HepG2 (cell line): ENCODE results near the gene GPATCH8. TPM values are rescaled to one million over a fixed set of nuclear protein-coding genes. Genes with fewer than 3 reads are reported as not detected.

ENCODE experiments used
- CAMTA2 ChIP-seq: sonication (generic); formaldehyde crosslinking; IDR thresholded peaks from 2 replicates; pipeline ENCODE4 v1.4.0; 2020; ENCODE audit warnings: mild to moderate bottlenecking, missing genetic modification reagents, borderline replicate concordance
- CC2D1A ChIP-seq: sonication (generic); formaldehyde crosslinking; IDR thresholded peaks from 2 replicates; pipeline ENCODE4 v1.8.1; 2023; ENCODE audit warnings: mild to moderate bottlenecking, missing genetic modification reagents
- CENPT ChIP-seq: sonication (generic); formaldehyde crosslinking; IDR thresholded peaks from 2 replicates; pipeline ENCODE4 v1.8.0; 2022; ENCODE audit warnings: low read depth, mild to moderate bottlenecking, moderate library complexity, missing genetic modification reagents
- CTCF ChIP-seq: sonication (generic); formaldehyde crosslinking; IDR thresholded peaks from 2 replicates; pipeline ENCODE4 v1.5.0; 2020; ENCODE audit warnings: mild to moderate bottlenecking, missing genetic modification reagents, moderate library complexity
- ESRRA ChIP-seq: sonication (generic); formaldehyde crosslinking; IDR thresholded peaks from 2 replicates; pipeline ENCODE4 v1.5.1; 2020; ENCODE audit warnings: mild to moderate bottlenecking, low read depth, missing genetic modification reagents
- HNRNPUL1 ChIP-seq: fragments of 200-400 bp; formaldehyde crosslinking; IDR thresholded peaks from 2 replicates; pipeline ENCODE4 v1.6.1; 2017; ENCODE audit warnings: low read depth, mild to moderate bottlenecking, low read length, moderate library complexity
- PATZ1 ChIP-seq: sonication (generic); formaldehyde crosslinking; IDR thresholded peaks from 2 replicates; pipeline ENCODE4 v1.4.0; 2020; ENCODE audit warnings: missing genetic modification reagents
- RCOR2 ChIP-seq: IDR thresholded peaks from 2 replicates; pipeline ENCODE4 v1.6.1; 2016; ENCODE audit warnings: missing biosample characterization, missing genetic modification reagents
- RFXAP ChIP-seq: sonication (generic); formaldehyde crosslinking; IDR thresholded peaks from 2 replicates; pipeline ENCODE4 v1.4.0; 2020; ENCODE audit warnings: missing genetic modification reagents, borderline replicate concordance
- RNF2 ChIP-seq: fragments of 450-650 bp; conservative IDR thresholded peaks from 2 replicates; pipeline ENCODE4 v1.6.1; 2016; ENCODE audit warnings: low read depth
- SALL2 ChIP-seq: sonication (generic); formaldehyde crosslinking; IDR thresholded peaks from 2 replicates; pipeline ENCODE4 v1.8.1; 2023; ENCODE audit warnings: mild to moderate bottlenecking, missing genetic modification reagents, inconsistent platforms
- SIN3A ChIP-seq: IDR thresholded peaks from 2 replicates; pipeline ENCODE4 v1.6.1; 2011; ENCODE audit warnings: low read depth, mild to moderate bottlenecking, control low read depth, low read length, borderline replicate concordance
- SKI ChIP-seq: fragments of 450-650 bp; IDR thresholded peaks from one replicate; pipeline ENCODE4 v1.6.1; 2018; ENCODE audit warnings: mild to moderate bottlenecking; ENCODE audit not compliant: partially characterized antibody
- SP1 ChIP-seq, 2 experiments: fragments of 450-650 bp in 1 of 2; sonication (generic) in 1 of 2; formaldehyde crosslinking in 1 of 2; IDR thresholded peaks; 2 replicates each; pipeline versions ENCODE4 v1.4.0 to v1.6.1; 2016 to 2020; ENCODE audit warnings: missing genetic modification reagents in 1 of 2
- TAF15 ChIP-seq: fragments of 200-400 bp; formaldehyde crosslinking; IDR thresholded peaks from one replicate; pipeline ENCODE4 v1.6.1; 2018; ENCODE audit warnings: mild to moderate bottlenecking, low read depth, low read length; ENCODE audit not compliant: poor library complexity, severe bottlenecking
- XRCC5 ChIP-seq: fragments of 200-400 bp; formaldehyde crosslinking; optimal IDR thresholded peaks from 2 replicates; pipeline ENCODE3; 2017; ENCODE audit warnings: mild to moderate bottlenecking, low read length
- YY1 ChIP-seq: IDR thresholded peaks from 2 replicates; pipeline ENCODE4 v1.6.1; 2011; ENCODE audit warnings: low read length, low read depth, moderate library complexity, mild to moderate bottlenecking; ENCODE audit not compliant: insufficient read depth, insufficient replicate concordance
- ZFAT ChIP-seq: sonication (generic); formaldehyde crosslinking; conservative IDR thresholded peaks from 2 replicates; pipeline ENCODE4 v1.8.1; 2023; ENCODE audit warnings: missing genetic modification reagents, inconsistent platforms
- ZNF547 ChIP-seq: sonication (generic); formaldehyde crosslinking; IDR thresholded peaks from 2 replicates; pipeline ENCODE4 v1.5.1; 2020; ENCODE audit warnings: mild to moderate bottlenecking, missing genetic modification reagents
- ZNF574 ChIP-seq: sonication (generic); formaldehyde crosslinking; IDR thresholded peaks from 2 replicates; pipeline ENCODE4 v1.4.0; 2020; ENCODE audit warnings: missing genetic modification reagents
- ZNF709 ChIP-seq: sonication (generic); formaldehyde crosslinking; IDR thresholded peaks from 2 replicates; pipeline ENCODE4 v1.5.0; 2020; ENCODE audit warnings: mild to moderate bottlenecking, missing genetic modification reagents
- ZNF776 ChIP-seq: sonication (generic); formaldehyde crosslinking; IDR thresholded peaks from 2 replicates; pipeline ENCODE4 v1.4.0; 2020; ENCODE audit warnings: mild to moderate bottlenecking, missing genetic modification reagents
- ZNF788 ChIP-seq: sonication (generic); formaldehyde crosslinking; IDR thresholded peaks from 2 replicates; pipeline ENCODE4 v1.5.0; 2020; ENCODE audit warnings: mild to moderate bottlenecking, missing genetic modification reagents, borderline replicate concordance
- ZNF891 ChIP-seq: sonication (generic); formaldehyde crosslinking; IDR thresholded peaks from 2 replicates; pipeline ENCODE4 v1.5.0; 2020; ENCODE audit warnings: mild to moderate bottlenecking, missing genetic modification reagents
- polyA plus RNA-seq, 8 experiments: library from polyadenylated mRNA; depleted of rRNA in 3 of 8; stranded (reverse) in 7 of 8; unstranded in 1 of 8; fragments of >200 nt; fragmentation: Illumina TruSeq in 4 of 8; extraction: Trizol in 4 of 8; gene quantifications; 2 replicates each; pipeline versions ENCODE4 v1.2.1 to v1.2.3, GENCODE V29; 2011 to 2016; ENCODE audit warnings: low read depth in 4 of 8, missing spikeins in 1 of 8, mixed read lengths in 1 of 8; ENCODE audit not compliant: insufficient read depth in 1 of 8
- total RNA-seq, 5 experiments: library from RNA; depleted of rRNA; stranded (reverse); fragments of >200 nt; fragmentation: Illumina TruSeq; extraction: Trizol; gene quantifications; 2 replicates each; pipeline ENCODE4 v1.2.3, GENCODE V29; 2016; ENCODE audit warnings: low read depth in 1 of 5

The GPATCH8 gene
- total and polyA plus RNA-seq, 2 of the 13 experiments (the other 11 are each of a cell fraction or from before 2014, with no cell fraction given) = 20.7 to 21.5 TPM

DNA sequence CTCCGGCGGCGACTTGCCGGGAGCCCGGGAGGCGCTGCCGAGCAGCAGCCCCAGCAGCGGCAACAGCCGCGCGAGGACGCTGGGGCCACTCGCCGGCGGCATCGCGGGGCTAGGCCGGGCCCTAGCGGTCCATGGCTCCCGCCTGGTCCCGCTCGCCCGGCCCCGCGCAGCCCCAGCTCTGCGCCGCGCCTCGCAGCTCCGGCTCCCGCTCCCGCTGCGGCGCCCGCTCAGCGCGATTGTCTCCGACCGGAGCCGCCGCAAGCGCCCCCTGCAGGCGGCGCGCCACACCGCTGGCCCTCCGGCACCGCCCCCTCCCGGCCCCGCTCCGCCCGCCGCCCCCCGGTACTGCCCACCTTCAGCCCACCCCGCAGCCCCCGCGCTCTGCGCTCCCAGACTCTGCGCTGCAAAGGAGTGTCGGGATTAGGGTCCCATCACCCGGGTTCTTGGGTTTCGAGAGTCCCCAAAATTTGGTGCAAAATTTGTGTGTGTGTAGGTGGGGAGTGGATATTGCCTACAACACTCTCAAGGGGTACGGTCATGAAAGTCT lies 139.5 kb downstream of the GPATCH8 start, which contains the start of gene FAM171A2 (continued):
- TF ChIP-seq CTCF (CRISPR knock-in tag) = peak; percentile 68
- peak; percentile 34 for TF ChIP-seq XRCC5
- TF ChIP-seq CENPT (CRISPR knock-in tag) = 0 out of 2 replicates have a peak, but pooled peaks have one; percentile 46
- no peak for TF ChIP-seq ZNF788
- TF ChIP-seq RCOR2 (CRISPR knock-in tag) = no peak
- no peak for TF ChIP-seq ZFAT (CRISPR knock-in tag)
- TF ChIP-seq SIN3A = 0 out of 2 replicates have a peak, but pooled peaks have one; percentile 51
- TF ChIP-seq PATZ1 (CRISPR knock-in tag) = 0 out of 2 replicates have a peak, but pooled peaks have one; percentile 55
- TF ChIP-seq RFXAP (CRISPR knock-in tag) = peak; percentile 55; the same call in 1 of the 2 replicates
- peak; percentile 77 for TF ChIP-seq YY1
- TF ChIP-seq SKI = peak; percentile 46
- TF ChIP-seq CC2D1A (CRISPR knock-in tag) = no peak
- 0 out of 2 replicates have a peak, but pooled peaks have one; percentile 54 for TF ChIP-seq RNF2
- no peak for TF ChIP-seq ESRRA (CRISPR knock-in tag)
- TF ChIP-seq TAF15 = no peak
- TF ChIP-seq ZNF547 (CRISPR knock-in tag) = 0 out of 2 replicates have a peak, but pooled peaks have one; percentile 68
- peak; percentile 54; the same call in 1 of the 2 replicates for TF ChIP-seq ZNF574 (CRISPR knock-in tag)
- 0 out of 2 replicates have a peak, but pooled peaks have one; percentile 24 for TF ChIP-seq ZNF891 (CRISPR knock-in tag)
- TF ChIP-seq ZNF776 (CRISPR knock-in tag) = peak; percentile 38; the same call in 1 of the 2 replicates
- no peak for TF ChIP-seq SP1 (IDR thresholded peaks at IDR 0.05)
- TF ChIP-seq SP1 (CRISPR knock-in tag; IDR thresholded peaks at IDR 0.05) = 0 out of 2 replicates have a peak, but pooled peaks have one; percentile 40
- no peak for TF ChIP-seq CAMTA2 (CRISPR knock-in tag)
- TF ChIP-seq SALL2 = peak; percentile 52; the same call in 1 of the 2 replicates
- TF ChIP-seq HNRNPUL1 = no peak
- TF ChIP-seq ZNF709 (CRISPR knock-in tag) = 0 out of 2 replicates have a peak, but pooled peaks have one; percentile 44
